Kasumi-1 (cell line): ENCODE results near the gene TOM1L2.
A peak's percentile ranks its signal among the peaks of the same experiment; 100 is the strongest.
"Not testable (repeated sequence)": the region's sequence is repeated elsewhere in the genome, so short reads cannot be mapped to it uniquely, and the experiment has no call there.

ENCODE experiments used
- DNase-seq, 2 experiments: peaks; one replicate each; lab custom pipeline; 2025; lab: John Stamatoyannopoulos, UW

TOM1L2 gene

DNA sequence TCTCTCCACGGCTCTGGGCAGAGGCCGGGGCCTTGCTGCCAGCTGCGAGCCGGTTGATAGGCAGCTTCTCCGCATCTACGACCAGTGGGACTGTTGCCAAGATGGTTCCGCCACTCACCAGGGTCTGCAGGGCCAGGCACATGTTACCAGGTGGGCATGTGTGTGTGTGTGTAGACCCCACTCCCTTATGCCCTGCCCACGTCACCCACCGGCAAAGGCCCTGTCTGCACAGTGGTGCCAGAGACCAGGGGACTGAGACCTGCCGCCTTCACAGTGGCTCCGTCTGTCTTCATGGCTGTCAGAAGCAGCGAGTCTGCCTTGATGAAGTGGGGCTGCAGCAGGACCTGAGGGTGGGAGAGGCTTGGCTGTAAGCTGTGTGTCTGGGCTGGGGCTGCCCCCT, 153.1 kb downstream of the TOM1L2 start:
- DNase-seq: no peak

DNA sequence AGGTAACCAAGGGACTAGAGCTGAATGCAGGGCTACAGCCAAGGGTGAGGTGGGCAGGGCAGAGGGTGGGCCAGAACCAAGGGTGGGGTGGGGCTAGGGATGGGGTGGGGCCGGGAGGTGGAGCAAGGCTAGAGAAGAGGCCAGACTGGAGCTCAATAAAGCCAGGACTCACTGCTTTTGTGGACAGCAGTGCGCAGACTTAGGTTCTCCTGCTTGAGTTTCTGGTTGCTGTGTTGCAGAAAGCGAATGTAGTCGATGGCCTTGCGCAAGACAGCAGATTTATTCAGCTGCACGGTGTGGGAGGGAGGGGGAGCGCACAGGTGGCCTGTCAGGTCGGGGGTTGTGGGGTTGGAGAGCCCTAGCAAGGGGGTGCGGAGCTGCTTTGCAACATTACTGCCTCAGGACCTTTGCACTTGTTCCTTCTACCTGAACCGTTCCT, 154.1 kb downstream of the TOM1L2 start:
- peak in 1 of 2 experiments; percentile 4 for DNase-seq

DNA sequence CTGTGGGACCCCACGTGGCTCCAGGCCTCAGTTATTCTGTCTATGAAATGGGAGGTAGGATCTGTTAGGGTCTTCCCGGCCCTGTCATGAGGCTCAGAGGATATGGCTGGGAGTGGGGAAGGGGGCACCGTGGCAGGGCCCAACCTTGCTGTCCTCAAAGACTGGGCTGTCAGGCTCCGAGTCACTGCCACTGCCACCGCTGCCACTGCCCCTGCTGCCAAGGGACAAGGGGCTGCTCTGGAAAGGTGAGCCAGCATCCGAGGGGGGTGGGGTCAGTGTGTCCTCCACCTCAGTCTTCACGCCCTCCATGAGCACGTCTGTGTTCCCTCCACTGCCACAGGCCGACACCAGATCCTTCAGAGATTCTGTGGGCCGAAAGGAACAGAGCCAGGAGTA, 154.7 kb downstream of the TOM1L2 start:
- DNase-seq: no peak

DNA sequence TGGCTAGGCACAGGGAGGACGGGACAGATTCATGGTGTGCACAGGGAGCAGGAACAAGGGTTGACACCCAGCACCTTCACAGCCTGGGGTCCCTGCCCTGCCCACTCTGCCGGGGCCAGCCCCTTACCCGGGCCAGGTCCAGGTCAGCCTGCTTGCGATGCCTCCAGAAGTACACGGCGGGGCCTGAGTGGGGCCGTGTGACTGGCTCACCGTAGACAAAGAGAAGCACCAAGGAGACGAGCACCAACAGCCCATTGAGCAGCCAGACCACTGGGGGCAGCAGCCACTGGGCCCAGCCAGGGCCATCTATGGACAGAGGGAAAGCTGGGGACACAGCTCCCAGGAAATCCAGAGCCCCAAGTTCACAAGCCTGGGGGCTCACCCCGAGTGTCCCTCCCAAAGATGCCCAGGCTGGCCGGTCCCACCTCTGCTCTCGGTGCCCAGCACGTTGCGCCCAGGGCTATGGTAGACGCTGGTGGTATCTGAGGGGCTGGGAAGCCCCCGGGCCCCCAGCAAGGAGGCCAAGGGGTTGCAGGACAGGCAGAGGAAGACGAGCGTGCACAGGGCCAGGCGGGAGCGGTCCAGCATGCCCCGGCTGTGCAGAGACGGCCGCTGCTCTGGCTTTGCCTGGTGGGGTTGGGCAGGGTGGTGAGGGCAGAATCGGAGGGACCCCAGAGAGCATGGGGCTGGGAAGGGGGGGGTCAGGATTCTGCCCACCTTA, 155.2 kb downstream of the TOM1L2 start:
- DNase-seq: no peak

DNA sequence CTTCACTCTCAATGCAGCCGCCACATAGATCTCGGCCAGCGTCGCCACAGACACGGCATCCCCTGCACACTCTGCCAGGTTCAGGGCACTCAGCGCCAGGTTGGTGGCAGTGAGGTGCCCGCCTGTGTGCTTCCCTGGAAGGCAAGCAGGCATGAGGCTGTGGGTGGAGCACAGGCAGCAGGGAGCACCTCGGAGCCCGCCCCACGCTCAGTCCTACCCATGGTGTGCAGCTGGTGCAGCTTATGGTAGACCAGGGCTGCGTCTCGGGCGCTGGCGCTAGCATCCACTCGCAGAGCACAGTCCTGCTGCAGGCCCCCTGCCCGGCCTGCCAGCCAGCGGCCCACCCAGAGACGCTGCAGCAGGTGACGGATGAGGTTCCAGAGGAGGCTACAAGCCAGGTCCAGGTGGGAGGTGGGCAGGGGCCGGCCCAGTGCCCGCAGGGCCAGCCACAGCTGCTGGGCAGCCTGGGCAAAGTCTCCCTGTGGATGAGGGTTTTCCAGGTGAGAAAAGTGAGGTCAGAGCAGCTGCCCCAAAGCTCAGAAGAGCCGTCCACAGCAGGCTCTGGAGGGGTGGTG, 155.9 kb downstream of the TOM1L2 start:
- no peak for DNase-seq

DNA sequence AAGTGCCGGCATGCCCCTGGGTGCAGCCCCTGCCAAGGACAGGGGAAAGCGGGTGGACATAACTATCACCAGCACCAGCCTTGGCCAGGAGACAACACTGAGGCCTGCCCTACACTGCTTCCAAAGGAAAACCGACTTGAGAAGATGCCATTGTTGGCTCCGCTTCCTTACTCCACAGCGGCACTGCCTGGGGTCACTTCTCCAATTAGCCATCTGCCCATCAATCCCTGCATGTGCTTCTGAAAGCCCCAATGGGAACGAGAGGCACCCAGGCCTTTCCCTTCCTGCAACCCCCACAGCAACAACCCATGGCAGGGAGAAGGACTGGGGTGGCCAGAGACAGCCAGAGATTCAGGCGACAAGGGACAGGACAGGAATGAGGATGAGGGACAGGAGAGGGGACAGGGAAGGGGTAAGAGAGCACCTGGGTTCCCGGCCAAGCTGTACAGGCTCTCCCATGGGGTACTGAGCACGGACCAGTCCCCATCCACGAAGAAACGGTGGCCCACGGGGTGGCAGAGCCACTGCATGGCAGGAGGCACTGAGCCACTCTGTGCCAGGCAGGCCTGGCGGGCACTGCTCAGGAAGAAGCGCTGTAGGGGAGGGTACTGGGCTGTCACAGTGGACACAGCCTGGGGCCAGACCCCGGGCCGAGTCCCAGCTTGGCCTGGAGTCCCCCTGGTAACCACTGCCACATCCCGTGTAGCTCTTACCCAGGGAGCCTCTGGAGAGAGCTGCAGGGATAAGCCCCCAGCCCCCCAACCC, 156.6 kb downstream of the TOM1L2 start:
- DNase-seq: no peak

DNA sequence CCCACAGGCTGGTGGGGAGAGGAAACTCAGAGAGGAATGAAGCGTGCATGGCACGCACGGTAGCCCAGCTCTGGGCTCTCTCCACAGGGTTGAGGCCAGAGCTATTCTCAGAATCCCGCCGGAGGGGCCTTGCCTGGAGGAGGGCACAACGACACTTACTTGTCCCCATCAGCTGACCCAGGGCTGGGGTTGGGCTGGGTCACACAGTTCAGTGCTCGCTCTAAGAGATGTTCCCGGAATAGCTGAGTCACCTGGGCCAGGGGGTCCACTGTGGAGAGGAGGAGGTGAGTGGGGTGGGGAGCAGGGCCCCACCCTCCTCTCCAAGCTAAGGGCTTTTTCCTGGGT, 157.2 kb downstream of the TOM1L2 start:
- no peak for DNase-seq

DNA sequence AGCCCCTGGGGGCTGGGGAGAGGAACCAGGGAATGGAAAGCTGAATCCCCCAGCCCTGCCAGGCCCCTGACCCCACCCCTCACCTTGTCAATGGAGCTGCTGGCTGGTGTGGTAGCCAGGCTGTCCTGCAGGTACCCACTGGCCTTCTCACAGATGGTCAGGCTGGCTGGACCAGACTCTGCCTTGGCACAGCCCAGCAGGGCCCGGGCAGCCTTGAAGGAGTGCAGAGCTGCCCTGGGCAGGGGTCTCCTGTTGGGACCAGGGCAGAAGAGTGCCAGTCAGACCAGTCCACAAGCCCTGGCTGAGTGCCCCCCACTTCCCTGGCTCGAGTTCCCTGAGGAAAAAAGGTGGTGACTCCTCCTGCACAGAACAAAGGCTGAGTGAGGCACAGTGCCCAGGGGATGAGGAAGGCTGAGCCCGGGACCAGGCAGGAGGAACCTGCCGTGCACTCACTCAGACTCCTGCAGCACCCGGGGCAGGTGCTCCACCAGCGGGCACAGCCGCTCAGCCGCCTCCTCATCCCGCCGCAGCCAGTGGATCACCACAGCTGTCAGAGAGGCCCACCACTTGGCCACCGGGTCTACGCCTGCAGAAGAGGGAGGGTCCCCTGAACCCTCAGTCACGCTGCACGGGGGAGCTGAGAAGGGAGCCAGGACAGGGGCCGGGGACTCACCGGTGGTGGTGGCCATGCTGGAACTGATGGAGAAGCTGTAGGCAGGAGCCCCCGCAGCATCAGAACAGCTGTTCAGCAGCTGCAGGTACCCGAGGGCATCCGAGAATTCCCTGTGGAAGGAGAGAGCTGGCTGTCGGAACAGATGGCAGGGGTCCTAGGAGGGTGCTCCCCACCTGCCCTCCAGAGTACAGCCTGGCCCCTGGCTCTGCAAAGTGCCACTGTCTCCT, 157.8 kb downstream of the TOM1L2 start:
- DNase-seq: no peak

DNA sequence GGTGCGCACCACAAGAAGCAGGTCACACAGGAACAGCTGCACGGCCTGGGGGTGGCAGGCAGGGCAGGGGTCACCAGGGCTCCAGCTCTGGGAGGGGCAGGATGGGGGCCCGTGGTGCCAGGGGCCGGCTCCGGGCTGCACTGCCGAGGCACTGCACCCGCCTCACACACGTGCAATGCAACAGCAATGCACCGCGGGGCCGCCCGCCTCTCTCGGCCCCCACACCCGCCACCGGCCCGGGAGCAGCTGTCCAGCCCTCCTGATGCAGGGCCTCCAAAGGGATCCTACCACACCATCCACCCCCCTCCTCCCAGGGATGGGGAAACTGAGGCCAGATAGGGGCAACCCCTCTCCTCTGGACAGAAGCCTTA, 158.5 kb downstream of the TOM1L2 start:
- no peak for DNase-seq

DNA sequence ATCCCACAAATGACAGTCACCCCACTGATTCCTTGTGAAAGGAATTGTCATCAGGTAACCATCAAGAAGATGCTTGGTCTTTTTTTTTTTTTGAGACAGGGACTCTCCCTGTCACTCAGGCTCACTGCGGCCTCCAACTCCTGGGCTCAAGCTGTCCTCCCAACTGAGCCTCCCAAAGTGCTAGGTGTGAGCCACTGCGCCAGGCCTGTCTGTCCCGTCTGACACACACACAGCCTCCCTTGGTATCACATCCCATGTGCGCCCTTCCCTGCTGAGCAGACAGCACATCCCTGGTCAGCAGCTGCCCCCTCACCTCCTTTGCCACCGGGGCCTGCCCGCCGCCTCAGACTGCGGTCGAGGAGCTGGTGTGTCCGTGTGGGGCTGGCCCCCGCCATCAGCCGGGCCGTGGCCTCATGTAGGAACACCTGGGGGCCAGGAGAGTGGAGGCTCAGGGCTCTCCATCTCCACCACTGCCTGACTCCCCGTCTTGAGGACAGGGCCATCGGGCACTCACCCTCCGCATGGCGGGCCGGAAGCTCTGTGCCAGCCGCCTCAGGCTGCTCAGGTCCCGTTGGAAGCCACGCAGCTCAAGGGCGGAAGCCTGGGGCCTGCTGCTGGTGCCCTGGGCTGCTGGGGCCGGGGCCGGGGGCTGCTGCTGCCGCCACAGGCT, 159.0 kb downstream of the TOM1L2 start:
- DNase-seq: no peak

DNA sequence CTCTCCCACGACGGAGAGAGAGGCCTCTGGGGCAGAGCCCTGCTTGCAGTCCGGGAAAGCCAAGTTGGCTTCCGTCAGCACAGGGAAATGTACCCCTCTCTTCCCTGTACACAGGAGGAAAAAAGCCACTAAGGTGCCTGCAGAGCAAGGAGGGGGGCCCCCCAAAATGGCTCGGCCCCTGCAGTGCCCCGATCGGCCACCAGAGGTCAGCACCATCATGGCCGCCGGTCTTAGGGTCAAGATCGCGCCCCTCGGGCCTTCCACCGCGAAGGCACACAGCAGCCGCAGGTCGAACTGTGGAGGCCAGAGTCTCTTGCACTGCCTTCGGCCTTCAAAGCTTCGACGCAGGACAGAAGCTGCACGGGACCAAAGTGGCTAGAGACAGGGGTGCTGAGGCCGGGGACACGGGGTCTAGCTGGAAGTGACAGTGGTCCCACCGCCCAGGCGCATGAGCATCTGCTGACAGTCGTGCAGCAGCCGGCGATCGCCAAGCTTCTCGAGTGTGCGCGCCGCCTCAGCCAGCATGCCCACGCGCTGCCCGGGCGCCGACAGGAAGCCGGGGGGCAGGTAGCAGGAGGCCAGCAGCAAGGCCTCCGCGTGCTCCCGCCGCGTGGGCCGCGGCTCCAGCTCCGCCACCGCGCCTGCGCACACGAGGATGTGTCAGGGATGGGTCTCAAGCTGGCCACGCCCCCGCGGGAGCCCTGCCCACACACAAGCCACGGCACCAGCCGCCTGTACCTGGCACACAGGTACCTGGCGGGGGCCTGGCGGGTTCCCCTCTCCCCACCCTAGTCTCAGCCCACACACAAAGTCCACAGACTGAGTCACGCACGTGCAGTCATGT, 159.8 kb downstream of the TOM1L2 start:
- DNase-seq: no peak

DNA sequence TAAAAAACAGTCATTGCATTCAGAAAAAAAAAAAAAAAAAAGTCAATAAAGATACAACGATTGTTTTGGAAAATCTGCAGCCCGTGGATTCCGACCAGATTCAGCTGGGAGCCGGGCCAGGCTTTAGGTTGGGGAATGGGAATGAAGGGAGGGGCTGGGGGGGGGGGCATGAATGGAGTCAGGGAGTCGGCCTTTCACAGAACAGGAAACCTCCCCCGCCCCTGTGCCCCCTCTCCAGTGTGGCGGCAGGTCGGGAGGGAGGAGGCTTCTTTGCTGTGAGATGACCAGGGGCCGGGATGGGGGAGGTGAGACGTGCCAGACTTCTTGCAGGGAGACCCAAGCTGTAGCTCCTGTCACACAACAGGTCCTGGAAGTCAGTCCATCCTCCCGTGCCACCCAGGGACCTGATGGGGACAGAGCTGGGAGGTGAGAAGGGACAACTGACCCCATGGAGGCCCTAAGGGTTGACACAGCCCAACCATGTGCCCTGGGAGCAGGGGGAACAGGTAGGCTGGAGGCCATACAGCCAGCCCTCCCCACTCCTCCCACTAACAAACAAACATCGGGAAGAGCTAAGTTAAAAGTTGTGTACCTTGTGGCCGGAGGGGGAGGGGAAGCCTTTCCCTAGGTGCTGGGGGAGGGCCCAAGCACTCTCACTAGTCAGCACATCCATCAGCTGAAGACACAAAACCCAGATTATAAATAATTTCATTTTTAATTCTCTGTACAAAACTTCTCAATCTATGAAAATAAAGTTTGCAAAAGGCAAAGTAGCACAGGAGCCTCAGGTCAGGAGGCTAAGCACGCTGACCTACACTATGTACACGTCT, 160.6 kb downstream of the TOM1L2 start:
- DNase-seq: no peak

DNA sequence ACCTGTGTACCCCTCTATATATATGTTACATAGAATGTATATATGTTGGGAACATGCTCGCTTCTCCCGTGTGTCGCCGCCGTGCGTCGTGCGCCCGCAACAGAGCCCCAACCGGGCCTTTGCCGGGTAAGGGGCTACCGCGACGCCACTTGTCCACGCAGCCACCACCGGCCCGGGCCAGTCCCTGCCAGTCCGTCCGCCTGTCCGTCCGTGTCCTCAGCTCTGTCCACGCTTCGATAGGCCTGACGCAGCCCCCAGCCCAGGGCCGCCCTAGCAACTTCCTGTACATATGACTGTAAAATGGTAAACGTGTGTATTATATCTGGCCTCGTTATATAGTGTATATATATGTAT, 161.3 kb downstream of the TOM1L2 start:
- DNase-seq: no peak

DNA sequence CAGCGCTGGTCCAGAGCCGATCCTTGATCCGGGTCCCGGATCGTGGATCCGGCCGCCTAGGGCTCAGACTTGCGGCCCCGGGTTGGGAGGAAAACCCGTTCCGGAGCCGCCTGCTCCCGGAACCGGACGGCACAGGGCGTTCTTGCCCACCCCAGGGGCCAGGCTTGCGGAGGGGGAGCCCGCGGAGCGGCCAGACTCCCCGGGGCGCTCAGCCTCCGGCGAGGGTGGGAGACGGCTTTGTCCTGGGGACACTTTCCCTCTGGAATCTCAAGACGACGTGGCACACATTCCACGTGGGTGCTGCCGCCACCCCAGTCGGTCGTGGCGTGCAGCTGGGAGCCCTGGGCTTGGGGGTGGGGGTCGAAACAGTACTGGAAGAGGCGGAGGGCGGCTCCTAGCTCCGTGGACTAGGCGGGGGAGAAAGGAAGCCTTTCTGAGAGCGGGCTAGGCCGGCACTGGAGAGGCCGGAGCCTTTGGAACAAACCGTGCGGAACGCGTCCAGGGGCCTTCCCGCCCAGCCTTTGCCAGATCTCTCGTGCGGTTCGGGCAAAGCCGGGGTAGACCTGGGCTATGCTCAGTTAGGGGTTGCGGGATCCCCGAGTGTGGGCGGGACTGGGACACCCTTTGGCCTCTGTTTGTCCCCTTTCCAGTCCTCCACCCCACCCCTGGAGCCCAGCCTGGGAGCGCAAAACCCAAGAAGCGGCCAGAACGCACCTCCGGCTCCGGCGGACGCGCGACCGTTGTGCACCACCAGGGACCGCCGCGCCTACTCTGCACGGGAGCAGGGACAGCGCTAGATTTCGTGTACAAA, 161.9 kb downstream of the TOM1L2 start:
- DNase-seq: no peak

DNA sequence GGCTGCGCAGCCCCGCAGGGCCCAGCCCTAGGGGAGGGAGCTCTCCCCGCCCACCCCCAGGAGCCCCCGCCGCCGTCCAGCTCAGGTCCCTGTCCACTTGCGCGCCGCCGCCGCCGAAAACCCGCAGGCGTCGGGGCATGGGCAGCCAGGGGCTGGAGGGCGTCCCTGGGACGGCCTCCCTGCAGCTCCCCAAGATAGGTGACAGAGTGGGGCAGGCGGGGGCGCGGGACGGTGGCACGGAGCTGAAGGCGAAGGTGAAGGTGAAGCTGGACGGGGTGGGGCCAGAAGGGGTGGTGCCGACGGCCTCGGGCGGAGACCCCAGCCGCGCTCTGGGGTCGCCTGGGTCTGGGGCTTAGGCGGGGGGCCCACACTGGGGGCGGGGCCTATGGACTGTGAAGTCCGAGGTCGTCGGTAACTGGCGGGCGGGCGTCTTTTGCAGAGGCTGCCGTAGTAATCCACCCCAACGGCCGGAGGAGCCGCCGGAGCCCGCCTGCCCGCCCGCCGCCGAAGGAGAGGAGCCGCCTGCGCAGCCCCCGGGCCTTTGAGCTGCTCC, 162.6 kb downstream of the TOM1L2 start:
- DNase-seq: no peak

DNA sequence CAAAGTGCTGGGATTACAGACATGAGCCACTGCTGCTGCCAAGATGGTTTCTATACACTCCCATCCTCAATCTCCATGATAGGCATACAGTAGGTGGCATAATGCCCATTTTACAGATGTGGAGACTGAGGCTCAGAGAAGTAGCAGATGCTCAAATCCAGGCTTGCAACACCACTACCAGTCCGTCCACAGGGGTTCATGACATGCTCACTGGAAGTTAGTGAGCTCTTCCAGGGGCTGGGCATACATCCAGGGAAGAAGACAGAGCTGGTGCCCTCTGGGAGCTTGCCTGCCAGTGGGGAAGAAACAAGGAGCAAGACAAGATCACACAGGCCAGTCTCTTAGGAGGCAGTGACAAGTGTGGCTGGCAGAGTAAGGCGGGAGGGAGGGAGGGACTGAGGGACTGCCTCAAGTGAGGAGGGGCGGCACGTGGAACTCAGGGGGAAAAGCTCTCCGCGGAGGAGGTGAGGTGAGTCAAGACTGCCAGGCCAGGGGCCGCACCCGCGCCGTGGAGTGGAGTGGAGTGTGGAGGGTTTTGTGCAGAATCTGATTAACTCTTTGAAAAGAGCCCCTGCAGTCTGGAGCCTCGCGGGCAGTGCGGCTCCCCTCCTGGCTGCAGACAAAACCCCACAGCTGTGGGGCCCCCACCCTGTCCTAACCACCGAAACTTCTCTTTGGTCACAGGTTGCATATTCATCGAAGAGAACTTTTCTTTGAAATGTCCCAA, 163.3 kb downstream of the TOM1L2 start:
- no peak for DNase-seq

DNA sequence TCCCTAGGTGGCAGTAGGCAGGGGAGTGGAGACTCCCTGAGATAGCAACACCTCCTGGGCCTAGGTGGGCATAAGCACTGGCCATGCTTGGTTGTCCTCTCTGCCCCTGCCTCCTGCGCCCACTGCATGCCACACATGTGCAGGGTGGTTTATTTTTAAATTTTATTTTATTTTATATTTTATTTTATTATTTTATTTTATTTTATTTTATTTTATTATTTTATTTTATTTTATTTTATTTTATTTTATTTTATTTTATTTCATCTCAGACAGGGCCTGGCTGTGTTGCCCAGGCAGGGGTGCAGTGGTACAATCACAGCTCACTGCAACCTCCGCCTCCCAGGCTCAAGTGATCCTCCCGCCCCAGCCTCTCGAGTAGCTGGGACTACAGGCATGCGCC, 164.0 kb downstream of the TOM1L2 start:
- not testable (repeated sequence) for DNase-seq

DNA sequence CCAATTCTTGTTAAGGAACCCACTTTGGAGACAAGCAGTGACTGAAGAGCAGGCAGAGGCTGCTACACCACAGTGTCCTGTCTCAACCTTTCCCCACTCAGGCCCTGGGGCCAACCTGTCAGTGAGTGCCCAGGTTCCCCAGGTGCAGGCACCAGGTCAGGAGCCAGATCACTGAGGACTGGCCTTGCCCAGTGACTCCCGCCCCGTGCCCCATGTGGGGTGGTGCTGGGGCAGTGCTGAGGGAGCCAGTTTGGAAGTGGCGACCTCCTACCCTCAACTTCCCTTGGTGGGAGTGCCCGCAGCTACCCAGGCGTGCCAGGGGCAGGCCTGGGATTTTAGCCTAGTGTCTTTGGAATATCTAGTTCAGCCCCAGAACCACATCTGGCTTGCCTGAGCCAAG, 164.8 kb downstream of the TOM1L2 start:
- no peak for DNase-seq
